ENCODE data around the gene IPCEF1. TPM values are rescaled to one million over a fixed set of nuclear protein-coding genes. Genes with fewer than 3 reads are reported as not detected.

Gene IPCEF1
- total RNA-seq, 1 experiment from 2014 or later = 0.48 TPM

- H2BK120ac ChIP-seq (ENCODE audit: low read depth, low read length, poor library complexity, severe bottlenecking) = no peak overlapping the region
- no peak overlapping the region for H2AK5ac ChIP-seq (ENCODE audit: insufficient read length, low read length)
- no peak overlapping the region for H3K18ac ChIP-seq (ENCODE audit: insufficient read length, low read depth, low read length)
- H3K79me1 ChIP-seq (ENCODE audit: insufficient read depth, low read depth, low read length, poor library complexity, severe bottlenecking) = no peaks in the 10 kb centered on the region
- no peak overlapping the region for H4K91ac ChIP-seq (ENCODE audit: insufficient read length, low read depth, low read length)
- no peak overlapping the region for H3K23ac ChIP-seq (ENCODE audit: insufficient read length, low read depth, low read length)
- no peaks in the 10 kb centered on the region for H3K27me3 ChIP-seq (ENCODE audit: insufficient read depth, low read length)
- H2BK20ac ChIP-seq (ENCODE audit: low read depth, low read length, poor library complexity, severe bottlenecking) = no peak overlapping the region
- no peaks in the 10 kb centered on the region for H4K20me1 ChIP-seq (ENCODE audit: control insufficient read depth, insufficient read depth, insufficient read length)
- Mint-ChIP-seq H3K27me3 (ENCODE audit: low read depth) (no peaks in the 10 kb centered on the region), H3K27ac (no peak overlapping the region), H3K4me3 (no peak overlapping the region), H3K4me1 (no peaks in the 10 kb centered on the region), H3K9me3 (peaks cover 3 to 7% of the 10 kb centered on the region in 2 experiments; a peak in 3 of 5 replicates), H3K36me3 (ENCODE audit: insufficient read depth in 1 of 3, low read depth in 3 of 3) (peaks cover 0 to 7% (median 1%) of the 10 kb centered on the region in 3 experiments; a peak in 3 of 7 replicates)
- no peak overlapping the region for H3K4ac ChIP-seq (ENCODE audit: low read depth, low read length)
- H4K5ac ChIP-seq (ENCODE audit: insufficient read length, low read depth, low read length) = no peak overlapping the region
- no peak overlapping the region for H2BK12ac ChIP-seq (ENCODE audit: insufficient read length, low read depth, low read length)
- no peak overlapping the region for H3K56ac ChIP-seq (ENCODE audit: insufficient read length, low read depth, low read length)
- H3K23me2 ChIP-seq (ENCODE audit: insufficient read length, low read depth, low read length, poor library complexity, severe bottlenecking) = no peaks in the 10 kb centered on the region
- no peak overlapping the region for H3K9ac ChIP-seq (ENCODE audit: extremely low read depth, insufficient read length, low read length)
- no peak overlapping the region for H3K14ac ChIP-seq (ENCODE audit: insufficient read depth, low read length)
- no peaks in the 10 kb centered on the region for H3K4me1 ChIP-seq (ENCODE audit: insufficient read depth, low read length)
- no peak overlapping the region for H3K4me2 ChIP-seq (ENCODE audit: insufficient read depth, insufficient read length, low read length)
- no peak overlapping the region for H2BK15ac ChIP-seq (ENCODE audit: low read depth, low read length)
- WGBS (ENCODE audit: extremely low coverage, insufficient read length, low lambda C conversion rate) = no CpG with 5 or more reads among the region's 3 CpGs
- H3T11ph ChIP-seq (ENCODE audit: low read length) = no peak overlapping the region
- no peak overlapping the region for H4K8ac ChIP-seq (replicated peaks; ENCODE audit: insufficient read length, low read depth, low read length)
- no peaks in the 10 kb centered on the region for H3K9me3 ChIP-seq (ENCODE audit: control insufficient read depth, low read depth, low read length)
- no peak for DNase-seq
- no peaks in the 10 kb centered on the region for H3K79me2 ChIP-seq (ENCODE audit: insufficient read depth, low read length)
- no peak for TF ChIP-seq CTCF (conservative IDR thresholded peaks at IDR 0.05)
- H2AFZ ChIP-seq (ENCODE audit: low read length) = no peak overlapping the region
- no peak overlapping the region for H3K27ac ChIP-seq (ENCODE audit: insufficient read length, low read depth, low read length)
- H2BK5ac ChIP-seq (ENCODE audit: insufficient read length, low read length) = no peak overlapping the region
These were observed 6.3 kb downstream of the IPCEF1 start for GRCh38 chr6:154350293-154350692.

Data from H9 (cell line).